ENCODE data around the gene MXRA8.
A peak's percentile ranks its signal among the peaks of the same experiment; 100 is the strongest.
"Not testable (repeated sequence)": the region's sequence is repeated elsewhere in the genome, so short reads cannot be mapped to it uniquely, and the experiment has no call there.

The MXRA8 gene, protein sequence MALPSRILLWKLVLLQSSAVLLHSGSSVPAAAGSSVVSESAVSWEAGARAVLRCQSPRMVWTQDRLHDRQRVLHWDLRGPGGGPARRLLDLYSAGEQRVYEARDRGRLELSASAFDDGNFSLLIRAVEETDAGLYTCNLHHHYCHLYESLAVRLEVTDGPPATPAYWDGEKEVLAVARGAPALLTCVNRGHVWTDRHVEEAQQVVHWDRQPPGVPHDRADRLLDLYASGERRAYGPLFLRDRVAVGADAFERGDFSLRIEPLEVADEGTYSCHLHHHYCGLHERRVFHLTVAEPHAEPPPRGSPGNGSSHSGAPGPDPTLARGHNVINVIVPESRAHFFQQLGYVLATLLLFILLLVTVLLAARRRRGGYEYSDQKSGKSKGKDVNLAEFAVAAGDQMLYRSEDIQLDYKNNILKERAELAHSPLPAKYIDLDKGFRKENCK

DNA sequence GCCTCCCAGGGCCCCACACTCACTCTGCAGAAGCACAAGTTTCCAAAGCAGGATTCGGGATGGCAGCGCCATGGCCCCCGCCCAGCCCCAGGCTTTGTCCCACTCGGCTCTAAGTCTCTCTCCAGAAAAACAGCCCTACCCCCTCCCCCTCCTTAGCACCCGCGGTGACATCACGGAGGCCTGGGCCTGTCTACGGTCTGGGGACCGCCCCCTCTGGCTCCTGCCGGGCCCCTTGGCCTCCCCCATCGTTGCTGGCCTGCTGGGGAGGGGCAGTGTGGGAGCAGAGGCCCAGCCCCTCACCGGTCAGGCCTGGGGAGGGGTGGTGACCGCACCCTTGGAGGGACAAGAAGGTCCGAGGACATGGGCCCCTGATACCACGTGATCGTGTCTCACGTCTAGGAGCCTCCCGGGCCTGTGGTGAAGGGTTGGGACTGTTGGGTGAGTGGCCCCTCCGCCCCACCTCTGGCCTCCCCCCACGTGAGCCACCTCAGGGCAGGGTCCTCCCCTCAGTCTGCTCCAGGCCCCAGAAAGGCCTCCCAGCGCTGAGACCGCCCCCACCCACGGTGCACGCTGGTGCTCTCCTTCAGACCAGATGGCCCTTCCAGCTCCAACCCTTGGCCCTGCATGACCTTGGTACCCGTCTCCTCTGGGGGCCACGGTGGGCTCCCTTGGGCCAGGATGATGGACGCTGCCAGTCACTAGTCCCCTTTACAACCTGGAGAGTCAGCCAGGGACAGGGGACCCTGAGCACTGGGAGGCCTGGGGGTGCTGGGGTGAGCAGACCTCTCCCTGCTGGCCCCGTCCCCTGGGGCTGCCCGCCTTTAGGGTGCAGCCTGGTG lies at the start of gene MXRA8:
TSS of gene MXRA8 (minus strand) at position 123 of the 839 bp plus-strand sequence. CDS start at position 72, 51 bp downstream.
- ATAC-seq (peak; percentile 33), DNase-seq (no peak)

DNA sequence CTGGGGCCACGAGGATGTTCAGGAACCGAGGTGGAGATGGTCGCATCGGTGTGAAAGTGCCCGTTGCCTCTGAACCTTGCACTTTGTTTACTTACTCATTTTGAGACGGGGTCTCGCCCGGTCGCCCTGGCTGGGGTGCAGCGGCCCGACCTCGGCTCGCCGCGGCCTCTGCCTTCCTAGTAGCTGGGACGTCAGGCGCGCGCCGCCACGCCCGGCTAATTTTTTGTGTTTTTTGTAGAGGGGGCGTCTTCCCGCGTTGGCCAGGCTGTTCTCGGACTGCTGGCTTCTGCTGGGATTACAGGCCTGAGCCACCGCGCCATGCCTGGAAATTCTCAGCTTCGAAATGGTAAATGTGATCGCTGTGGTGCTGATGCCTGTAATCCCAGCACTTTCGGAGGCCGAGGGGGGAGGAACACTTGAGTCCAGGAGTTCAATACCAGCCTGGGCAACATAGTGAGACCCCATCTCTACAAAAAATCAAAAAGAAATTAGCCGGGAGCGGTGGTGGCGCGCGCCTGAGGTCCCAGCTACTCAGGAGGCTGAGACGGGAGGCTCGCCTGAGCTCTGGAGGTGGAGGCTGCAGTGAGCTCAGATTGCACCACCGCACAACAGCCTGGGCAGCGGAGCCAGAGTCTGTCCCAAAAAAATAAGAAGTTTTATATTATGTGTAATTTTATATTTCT lies 49.4 kb upstream of the MXRA8 start:
- DNase-seq (peak; percentile 29), ATAC-seq (peak; percentile 7)

DNA sequence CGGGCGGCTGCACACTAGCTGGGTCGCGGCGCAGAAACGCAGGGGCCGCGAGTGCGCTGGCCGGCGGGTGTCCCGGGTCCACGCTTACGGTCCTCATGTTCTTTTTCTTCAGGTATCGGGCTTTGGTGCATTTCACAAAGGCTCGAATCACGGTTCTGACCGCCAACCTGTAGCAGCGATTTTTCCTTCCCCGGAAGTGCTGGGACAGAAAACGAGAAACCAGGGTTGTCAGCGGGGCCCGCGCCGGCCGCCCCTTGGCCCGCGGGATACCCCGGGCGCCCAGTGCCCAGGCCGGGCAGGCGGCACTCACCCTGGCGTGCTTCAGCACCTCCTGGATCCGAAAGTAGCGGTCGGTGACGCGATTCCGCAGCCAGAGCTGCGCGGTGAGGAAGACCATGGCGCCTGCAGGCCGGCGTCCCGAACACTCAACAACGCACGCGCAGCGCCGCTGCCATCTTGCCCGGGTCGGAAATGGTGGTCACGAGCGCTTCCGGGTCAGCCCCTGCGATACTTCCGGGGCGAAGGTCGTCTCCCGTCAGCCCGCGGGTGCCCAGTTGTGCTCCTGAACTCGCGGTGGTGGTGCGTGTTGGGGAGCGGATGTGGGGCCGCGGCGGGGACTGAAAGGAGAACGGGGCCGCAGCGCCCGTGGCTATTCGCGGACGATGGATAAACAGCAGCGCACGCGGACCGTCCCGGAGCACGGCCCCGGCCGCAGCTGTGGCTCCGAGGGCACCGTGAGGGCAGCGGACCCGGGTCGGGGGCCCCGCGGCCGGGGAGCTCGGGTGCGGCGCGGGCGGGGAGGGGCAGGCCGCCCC lies 48.7 kb upstream of the MXRA8 start, which contains the start of gene MRPL20:
TSS of gene MRPL20 (minus strand) at position 473 of the 815 bp plus-strand sequence. CDS start at position 397, 76 bp downstream.
- DNase-seq (peak; percentile 95), ATAC-seq (peak; percentile 96)

DNA sequence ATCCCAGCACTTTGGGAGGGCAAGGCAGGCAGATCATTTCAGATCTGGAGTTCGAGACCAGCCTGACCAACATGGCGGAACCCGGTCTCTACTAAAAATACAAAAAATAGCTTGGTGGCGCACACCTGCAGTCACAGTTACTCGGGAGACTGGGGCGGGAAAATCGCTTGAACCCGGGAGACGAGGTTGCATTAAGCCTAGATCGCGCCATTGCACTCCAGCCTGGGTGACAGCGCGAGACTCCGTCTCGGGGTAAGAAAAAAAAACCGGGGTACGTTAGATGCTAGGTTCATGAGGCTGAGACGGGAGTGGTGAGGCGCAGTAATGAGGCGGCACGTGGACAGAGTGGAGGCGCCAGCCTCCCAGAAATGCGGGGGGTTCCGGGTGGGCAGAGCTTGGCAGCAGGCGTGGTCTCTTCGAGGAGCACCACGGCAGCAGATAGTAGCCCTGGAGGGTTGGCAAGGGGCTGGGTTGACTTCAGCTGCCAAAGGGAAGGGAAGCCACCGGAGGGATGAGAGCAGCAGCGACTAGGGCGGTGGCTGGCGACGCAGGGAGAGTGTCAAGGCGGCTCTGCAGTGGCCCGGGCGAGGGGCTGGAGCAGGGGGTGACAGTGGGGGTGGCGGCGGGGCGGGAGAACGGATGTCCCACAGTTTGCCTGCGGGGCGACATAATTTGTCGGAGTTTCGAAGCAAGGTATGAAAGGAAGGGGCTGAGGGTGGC lies 47.9 kb upstream of the MXRA8 start:
- DNase-seq: peak; percentile 37
- ATAC-seq: peak; percentile 7

DNA sequence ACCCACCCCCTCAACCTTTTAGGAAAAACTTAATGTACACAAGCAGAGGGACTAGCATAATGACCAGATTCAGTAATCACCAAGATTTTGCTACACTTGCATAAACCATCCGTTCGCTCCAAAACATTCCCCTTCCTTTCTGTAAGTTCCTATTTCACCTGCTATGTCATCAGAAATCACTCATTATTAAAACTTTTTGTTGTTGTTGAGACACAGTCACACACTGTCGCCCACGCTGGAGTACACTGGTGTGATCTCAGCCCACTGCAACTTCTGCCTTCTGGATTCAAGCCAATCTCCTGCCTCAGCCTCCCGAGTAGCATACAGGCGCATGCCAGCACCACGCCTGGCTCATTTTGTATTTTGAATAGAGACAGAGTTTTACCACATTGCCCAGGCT lies 45.3 kb upstream of the MXRA8 start:
- ATAC-seq: no peak
- DNase-seq: no peak

DNA sequence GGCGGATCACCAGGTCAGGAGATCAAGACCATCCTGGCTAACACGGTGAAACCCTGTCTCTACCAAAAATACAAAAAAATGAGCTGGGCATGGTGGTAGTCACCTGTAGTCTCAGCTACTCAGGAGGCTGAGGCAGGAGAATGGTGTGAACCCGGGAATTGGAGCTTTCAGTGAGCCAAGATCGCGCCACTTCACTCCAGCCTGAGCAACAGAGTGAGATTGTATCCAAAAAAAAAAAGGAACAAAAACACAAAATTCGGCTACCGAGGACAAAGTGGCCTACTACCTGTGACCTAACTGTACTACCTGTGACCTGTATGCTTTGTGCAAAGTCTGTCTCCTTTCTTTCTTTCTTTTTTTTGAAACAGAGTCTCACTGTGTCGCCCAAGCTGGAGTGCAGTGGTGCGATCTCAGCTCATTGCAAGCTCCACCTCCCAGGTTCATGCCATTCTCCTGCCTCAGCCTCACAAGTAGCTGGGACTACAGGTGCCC lies 44.6 kb upstream of the MXRA8 start:
- ATAC-seq, DNase-seq: not testable (repeated sequence)

DNA sequence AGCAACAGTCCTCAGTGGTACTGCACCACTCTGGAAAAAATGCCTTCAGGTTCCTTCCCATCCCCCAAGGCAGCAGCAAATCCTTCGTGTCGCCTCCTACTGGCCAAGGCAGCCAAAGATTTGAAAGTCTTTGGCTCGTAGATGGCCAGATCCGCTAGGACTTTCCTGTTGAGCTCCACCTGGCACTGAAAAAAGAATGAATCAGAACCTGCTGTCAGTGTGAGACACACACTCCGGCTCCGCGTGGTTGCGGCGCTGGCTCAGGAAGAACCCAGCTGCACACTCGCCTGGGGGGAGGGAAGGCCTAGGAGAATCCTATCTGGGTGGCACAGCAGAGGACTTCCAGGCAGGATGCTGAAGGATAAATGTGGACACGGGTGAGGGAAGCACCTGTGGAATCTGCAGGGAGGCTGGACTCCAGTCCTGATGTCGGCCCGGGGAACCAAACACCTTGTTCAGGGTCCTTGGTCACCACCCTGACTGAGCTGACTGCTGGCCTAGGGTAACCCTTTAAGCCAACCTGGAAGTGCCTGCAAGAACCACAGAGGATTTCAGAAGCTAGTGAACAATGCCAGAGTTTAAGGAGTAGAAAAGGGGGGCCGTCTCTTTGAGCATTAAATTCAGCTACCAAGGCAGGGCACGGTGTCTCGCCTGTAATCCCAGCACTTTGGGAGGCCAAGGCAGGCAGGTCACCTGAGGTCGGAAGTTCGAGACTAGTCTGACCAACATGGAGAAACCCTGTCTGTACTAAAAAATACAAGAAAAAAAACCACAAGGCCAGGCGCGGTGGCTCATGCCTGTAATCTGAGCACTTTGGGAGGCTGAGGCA lies 43.9 kb upstream of the MXRA8 start:
- DNase-seq: peak; percentile 65
- ATAC-seq: no peak

DNA sequence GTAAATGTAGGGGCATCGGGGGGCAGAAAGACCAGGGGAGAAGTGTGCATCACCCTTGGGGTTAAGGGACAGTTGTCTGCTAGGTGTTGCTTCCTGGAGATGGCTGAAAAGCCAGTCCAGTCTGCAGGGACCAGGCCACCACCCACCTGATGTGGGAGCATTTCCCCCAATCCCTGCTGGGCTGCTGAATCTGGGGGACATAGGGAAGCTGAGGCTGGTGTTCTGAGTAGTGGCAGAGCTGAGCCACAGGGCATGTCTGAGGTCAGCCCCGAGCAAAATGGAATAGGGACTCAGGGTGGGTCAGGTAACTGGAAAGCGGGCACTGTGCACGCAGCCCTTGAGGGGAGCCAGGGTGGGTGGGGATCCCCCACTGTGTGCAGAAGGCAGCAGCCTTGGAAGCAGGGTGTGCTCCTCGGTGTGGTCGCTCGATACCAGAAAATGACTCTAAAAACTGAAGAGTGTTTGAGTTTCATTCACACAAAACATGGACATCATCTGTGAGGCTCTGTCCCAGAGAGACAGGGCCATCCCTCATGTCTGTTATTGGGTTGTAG lies 43.2 kb upstream of the MXRA8 start:
- DNase-seq (no peak), ATAC-seq (no peak)

DNA sequence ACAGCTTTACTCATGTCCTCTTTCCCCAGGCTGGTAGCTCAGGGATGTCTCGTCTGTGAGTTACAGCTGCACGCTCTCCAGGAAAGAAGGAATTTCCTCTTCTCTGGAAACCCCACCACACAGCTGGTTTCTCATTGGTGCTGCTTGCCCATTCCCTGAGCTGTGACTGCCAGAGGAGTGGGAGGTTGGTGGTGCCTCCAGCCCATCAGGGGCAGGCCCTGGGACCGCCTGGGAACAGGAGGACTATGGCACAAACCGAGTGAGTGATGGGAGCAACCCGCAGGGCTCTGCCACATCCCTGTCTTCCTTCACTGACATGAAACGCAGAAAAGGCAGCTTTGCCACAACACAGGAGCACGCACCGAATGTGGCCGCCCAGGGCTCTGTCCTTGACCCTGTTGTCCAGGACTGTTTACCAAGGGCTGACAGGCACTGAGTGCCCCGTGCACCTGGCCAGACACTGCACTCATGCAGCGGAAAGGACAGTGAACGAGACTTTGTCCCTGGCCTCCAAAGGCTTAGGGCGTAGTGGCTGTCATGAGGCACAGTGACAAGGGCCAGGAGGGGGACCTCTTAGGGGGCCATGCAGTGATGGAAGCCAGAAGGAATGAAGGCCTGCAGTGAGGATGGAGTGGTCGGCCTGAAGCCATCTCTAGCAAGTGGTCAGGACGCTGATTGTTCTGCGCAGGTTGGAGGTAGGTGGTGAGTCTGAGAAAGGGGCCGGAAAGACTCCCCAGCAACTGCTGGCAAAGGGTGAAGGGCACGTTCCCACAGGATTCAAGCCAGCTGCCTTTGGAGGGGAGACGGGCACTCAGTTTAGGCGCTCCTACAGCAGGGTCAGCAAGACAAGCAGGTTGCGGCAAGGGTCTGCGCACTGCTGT lies 42.5 kb upstream of the MXRA8 start:
- ATAC-seq: no peak

DNA sequence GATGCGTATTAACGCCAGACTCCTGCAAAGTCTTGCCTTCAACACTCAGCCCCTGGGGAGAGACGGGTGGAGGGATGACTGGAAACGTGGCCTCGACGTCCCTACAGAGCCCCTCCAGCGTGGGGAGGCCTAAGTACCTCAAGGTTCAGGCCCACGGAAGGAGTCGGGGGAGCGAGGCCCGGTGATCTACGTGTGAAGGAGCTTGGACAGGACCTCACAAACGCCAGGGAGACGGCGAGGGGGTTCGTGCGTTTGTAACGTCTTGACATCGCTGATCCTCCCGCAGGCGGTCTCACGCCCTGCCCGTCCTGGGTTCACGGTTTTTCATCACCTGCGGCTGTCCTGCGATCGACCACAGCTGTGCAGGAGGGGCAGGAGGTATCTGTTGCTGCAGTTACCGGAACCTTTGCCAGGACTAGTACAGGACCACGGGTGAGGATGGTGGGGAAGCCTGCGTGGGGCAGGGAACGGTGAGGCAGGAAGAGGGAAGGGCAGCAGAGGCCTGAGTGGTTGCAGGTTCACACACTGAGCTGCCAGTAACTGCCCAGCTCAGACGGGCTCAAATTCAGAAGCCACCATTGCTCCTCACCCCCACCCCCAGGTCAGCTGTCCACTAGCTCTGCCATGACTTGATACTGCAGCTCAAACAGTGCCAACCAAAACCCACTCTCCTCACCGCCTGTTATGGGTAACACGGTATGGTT lies 41.7 kb upstream of the MXRA8 start:
- peak; percentile 0 for ATAC-seq
- no peak for DNase-seq

More for the DNA sequence above, 42.5 kb upstream of the MXRA8 start:
- DNase-seq: no peak

DNA sequence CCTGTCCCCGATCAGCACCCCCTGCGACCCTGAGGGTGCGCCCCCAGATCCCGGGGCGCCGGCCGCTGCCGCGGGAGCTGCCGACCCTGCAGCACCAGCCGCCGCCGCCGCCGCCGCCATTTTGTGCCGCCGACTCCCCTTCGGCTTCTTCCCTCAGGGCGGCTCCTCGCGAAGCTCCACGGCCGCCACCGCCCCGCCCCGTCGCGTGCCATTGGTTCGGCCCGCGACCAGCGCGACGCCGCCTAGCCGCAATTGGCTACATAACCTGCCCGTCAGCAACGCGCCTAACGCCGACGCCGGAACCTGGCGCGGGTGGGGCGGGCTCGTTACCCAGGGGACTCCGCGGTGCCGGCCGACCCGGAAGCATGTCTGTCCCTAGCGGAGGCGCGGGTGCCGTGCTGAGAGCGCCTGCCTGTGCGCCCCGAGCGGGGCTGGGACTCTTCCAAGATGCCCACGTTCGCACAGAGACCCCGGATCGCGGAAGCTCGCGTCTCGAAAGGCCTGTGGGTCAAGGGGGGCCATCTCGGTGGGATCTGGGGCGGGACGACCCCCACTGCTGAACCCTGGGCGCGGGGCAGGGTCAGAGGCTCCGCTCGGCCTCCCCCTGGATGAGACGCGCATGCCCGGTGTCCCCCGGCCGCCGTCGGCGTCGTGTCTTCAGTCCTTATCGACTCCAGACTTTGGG lies 41.0 kb upstream of the MXRA8 start, which contains the start of gene CCNL2:
TSS of gene CCNL2 (minus strand) at position 149 of the 685 bp plus-strand sequence. CDS start at position 120, 29 bp downstream.
- peak; percentile 100 for DNase-seq
- peak; percentile 99 for ATAC-seq

DNA sequence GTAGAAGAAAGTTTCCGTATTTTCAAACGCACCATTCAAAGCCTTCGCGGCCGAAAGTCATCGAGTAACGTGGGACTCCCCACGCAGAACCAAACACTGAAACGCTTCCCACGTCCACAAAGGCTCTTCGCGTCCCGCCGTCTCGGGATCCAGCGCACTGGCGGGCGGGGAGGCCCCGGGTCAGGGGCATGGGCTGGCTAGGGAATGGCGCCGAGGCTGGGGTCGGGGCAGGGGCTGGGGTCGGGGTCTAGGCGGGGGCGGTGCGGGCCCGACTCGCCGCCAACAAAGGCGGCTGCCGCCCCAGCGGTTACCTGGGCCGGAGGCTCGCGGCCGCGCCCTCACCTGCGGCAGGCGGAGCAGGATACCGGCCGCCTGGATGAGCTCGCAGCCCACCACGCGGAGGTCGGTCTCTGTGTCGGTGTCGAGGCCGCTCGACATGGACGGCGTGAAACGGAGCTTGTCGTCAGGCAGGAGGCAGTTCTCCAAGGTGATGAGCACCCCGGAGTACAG lies 40.4 kb upstream of the MXRA8 start:
- ATAC-seq (no peak), DNase-seq (no peak)

DNA sequence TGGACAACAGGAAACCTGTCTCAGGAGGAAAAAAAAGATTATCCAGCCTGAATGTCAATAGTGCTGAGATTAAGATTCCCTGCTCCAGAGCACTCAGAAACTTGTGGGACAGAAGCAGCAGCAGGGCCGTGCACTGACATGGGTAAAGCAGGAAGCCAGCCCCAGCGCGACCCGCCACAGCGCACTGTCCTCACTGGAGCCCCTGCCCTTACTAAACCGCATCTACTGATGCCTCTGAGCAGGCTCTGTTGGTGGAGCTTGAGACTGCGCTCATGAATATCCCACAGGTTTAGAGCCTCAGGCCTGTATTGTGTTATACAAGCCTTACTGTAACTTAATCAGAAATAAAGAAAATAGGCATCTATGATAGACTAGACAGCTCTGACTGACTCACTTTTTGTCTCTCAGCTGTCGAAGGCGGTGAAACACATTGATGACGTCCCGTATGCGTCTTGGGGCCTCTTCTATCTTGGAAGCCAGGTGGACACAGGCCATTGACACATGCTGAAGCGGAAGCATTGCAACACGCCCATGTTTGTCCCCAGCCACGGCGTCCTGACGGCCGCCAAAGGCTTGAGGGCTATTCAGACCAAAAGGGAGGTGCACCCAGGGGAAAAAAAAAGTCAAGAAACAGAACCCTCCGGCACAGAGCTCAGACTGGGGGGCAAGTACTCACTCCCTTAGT lies 39.6 kb upstream of the MXRA8 start:
- ATAC-seq (no peak), DNase-seq (no peak)

DNA sequence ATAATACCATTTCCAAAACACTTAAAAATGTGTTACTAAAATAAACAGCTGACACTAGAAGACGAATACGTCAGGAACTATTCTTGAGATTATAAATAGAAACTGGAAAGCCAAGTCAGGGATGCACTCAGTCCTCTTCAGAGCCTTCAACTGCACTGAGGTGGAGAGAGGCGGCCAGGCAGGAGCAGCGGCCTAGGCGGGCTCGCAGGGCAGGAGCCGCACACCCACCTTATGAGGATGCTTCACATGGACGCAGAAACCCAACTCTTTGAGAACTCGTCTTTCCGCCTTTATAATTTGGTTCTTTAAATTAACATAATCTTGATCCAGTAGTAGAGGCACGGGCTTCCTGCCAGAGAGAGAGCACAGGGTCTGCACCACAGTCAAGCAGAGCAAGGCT lies 36.8 kb upstream of the MXRA8 start:
- ATAC-seq: no peak
- DNase-seq: no peak

DNA sequence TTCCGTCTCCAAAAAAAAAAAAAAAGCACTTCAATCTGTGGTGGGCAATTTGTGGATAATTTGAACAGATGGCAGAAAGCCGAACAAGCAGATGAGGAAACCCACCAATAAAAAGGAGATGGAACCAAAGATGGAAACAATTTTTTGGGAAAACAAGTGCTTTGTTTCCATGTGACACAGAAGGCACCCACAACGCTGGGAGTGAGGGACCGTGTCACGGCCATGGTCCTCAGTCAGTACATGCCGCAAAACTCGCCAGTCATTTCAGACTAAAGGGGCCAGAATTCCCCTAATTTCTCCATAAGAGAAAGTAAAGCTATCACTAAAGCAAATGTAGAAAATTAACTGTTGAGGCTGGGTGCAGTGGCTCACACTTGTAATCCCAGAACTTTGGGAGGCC lies 35.8 kb upstream of the MXRA8 start:
- ATAC-seq (no peak), DNase-seq (no peak)

DNA sequence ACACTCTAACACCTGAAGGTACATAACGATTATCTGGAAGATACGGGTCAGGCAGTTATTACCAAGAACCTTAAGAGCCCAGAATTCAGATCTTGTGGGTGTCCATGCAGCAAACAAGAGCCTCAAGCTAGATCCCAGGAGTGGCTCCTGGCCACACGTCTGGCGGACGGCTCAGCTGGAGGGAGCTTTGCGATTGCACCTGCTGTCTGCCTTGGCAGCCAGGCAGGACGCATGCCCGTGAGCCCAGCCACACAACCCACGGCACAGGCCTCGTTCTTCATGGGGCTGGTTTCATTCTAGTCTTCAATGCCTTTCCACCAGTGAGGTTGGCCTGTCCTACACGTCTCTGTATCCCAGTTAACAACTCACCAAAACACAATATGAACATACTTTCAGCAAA lies 35.1 kb upstream of the MXRA8 start:
- ATAC-seq: no peak
- DNase-seq: no peak
